ENCODE results near the gene PTGDS. TPM values are rescaled to one million over a fixed set of nuclear protein-coding genes. Genes with fewer than 3 reads are reported as not detected.

PTGDS gene
- total RNA-seq, 1 donor = 10.8 TPM

GRCh38 chr9:136957901-136958300, 19.4 kb upstream of the PTGDS start:
- H3K4me3 ChIP-seq (ENCODE audit: low read depth, low read length) = no peak overlapping the region
- DNase-seq (ENCODE audit: low read depth) = no peak
- TF ChIP-seq CTCF (IDR thresholded peaks at IDR 0.05; ENCODE audit: insufficient read depth, low read depth, low read length) = no peak

- no peak overlapping the region for H3K4me3 ChIP-seq (ENCODE audit: low read depth, low read length)
- DNase-seq (ENCODE audit: low read depth) = no peak
- no peak for TF ChIP-seq CTCF (IDR thresholded peaks at IDR 0.05; ENCODE audit: insufficient read depth, low read depth, low read length)
Observed at GRCh38 chr9:136958473-136958872, 18.8 kb upstream of the PTGDS start.

- H3K4me3 ChIP-seq (ENCODE audit: low read depth, low read length) = no peak overlapping the region
- no peak for TF ChIP-seq CTCF (IDR thresholded peaks at IDR 0.05; ENCODE audit: insufficient read depth, low read depth, low read length)
Observed at GRCh38 chr9:136958898-136959850, 18.1 kb upstream of the PTGDS start.

GRCh38 chr9:136960212-136960937, 16.9 kb upstream of the PTGDS start:
- no peak for TF ChIP-seq CTCF (IDR thresholded peaks at IDR 0.05; ENCODE audit: insufficient read depth, low read depth, low read length)
- no peak overlapping the region for H3K4me3 ChIP-seq (ENCODE audit: low read depth, low read length)
- DNase-seq (ENCODE audit: low read depth) = no peak

More at GRCh38 chr9:136958898-136959850, 18.1 kb upstream of the PTGDS start:
- DNase-seq (ENCODE audit: low read depth) = no peak

- no peak for TF ChIP-seq CTCF (IDR thresholded peaks at IDR 0.05; ENCODE audit: insufficient read depth, low read depth, low read length)
- DNase-seq (ENCODE audit: low read depth) = no peak
- no peak overlapping the region for H3K4me3 ChIP-seq (ENCODE audit: low read depth, low read length)
Observed at GRCh38 chr9:136960938-136961275, 16.4 kb upstream of the PTGDS start.

GRCh38 chr9:136961279-136962065, 15.8 kb upstream of the PTGDS start:
- no peak for TF ChIP-seq CTCF (IDR thresholded peaks at IDR 0.05; ENCODE audit: insufficient read depth, low read depth, low read length)
- no peak for DNase-seq (ENCODE audit: low read depth)
- no peak overlapping the region for H3K4me3 ChIP-seq (ENCODE audit: low read depth, low read length)

Measured in fibroblast of villous mesenchyme (primary cell).